GM23338 (cell line): ENCODE data around the gene TBC1D12. TPM values are rescaled to one million over a fixed set of nuclear protein-coding genes. Genes with fewer than 3 reads are reported as not detected.

Experiments
- ATAC-seq: fragments of 200-7000 bp; cut with Tn5 transposase; 3 replicates; pipeline ENCODE4 v1.9.1; 2020
- DNase-seq: peaks from one replicate; pipeline ENCODE4 v3.0.0-alpha.2; 2015; ENCODE audit warnings: low spot score
- H2AFZ ChIP-seq: fragments of 200-600 bp; sonication (generic); 2 replicates; pipeline ENCODE4 v1.8.0; 2016; ENCODE audit warnings: antibody characterized with exemption, mild to moderate bottlenecking, moderate library complexity
- H3F3A ChIP-seq: fragments of 200-600 bp; sonication (generic); replicated peaks from 2 replicates; pipeline ENCODE4 v1.8.0; 2017; ENCODE audit warnings: antibody characterized with exemption, mixed run types, low read depth
- H3K27ac ChIP-seq: fragments of 200-600 bp; sonication (generic); 2 replicates; pipeline ENCODE4 v1.6.1; 2016; ENCODE audit warnings: low read depth
- H3K27me3 ChIP-seq: fragments of 200-600 bp; sonication (generic); 2 replicates; pipeline ENCODE4 v1.8.0; 2016; ENCODE audit warnings: mild to moderate bottlenecking, mixed run types, moderate library complexity; ENCODE audit not compliant: insufficient read depth
- H3K36me3 ChIP-seq: fragments of 200-600 bp; sonication (generic); 2 replicates; pipeline ENCODE4 v1.8.0; 2016; ENCODE audit warnings: mild to moderate bottlenecking; ENCODE audit not compliant: insufficient read depth
- H3K4me1 ChIP-seq: fragments of 200-600 bp; sonication (generic); 2 replicates; pipeline ENCODE4 v1.8.0; 2016; ENCODE audit warnings: mild to moderate bottlenecking, moderate library complexity; ENCODE audit not compliant: insufficient read depth
- H3K4me2 ChIP-seq: fragments of 200-600 bp; sonication (generic); 2 replicates; pipeline ENCODE4 v1.7.1; 2017; ENCODE audit warnings: mixed run types
- H3K4me3 ChIP-seq: fragments of 200-600 bp; sonication (generic); 2 replicates; pipeline ENCODE4 v1.6.1; 2016; ENCODE audit warnings: mixed run types
- H3K79me2 ChIP-seq: fragments of 200-600 bp; sonication (generic); replicated peaks from 2 replicates; pipeline ENCODE4 v1.8.0; 2017; ENCODE audit warnings: mild to moderate bottlenecking; ENCODE audit not compliant: insufficient read depth
- H3K9me2 ChIP-seq: fragments of 200-600 bp; sonication (generic); 2 replicates; pipeline ENCODE4 v1.8.0; 2017; ENCODE audit not compliant: insufficient read depth
- H4K20me1 ChIP-seq: fragments of 200-600 bp; sonication (generic); replicated peaks from 2 replicates; pipeline ENCODE4 v1.8.0; 2017; ENCODE audit warnings: mild to moderate bottlenecking; ENCODE audit not compliant: insufficient read depth
- H3K27ac Mint-ChIP-seq: 2 replicates; pipeline ENCODE4 v1.8.0; 2020; ENCODE audit warnings: inconsistent platforms, mild to moderate bottlenecking, moderate library complexity, mixed read lengths
- H3K27me3 Mint-ChIP-seq: 3 replicates; pipeline ENCODE4 v1.8.0; 2022; ENCODE audit warnings: low read depth, mild to moderate bottlenecking, moderate library complexity, mixed read lengths, inconsistent platforms; ENCODE audit not compliant: insufficient read depth, poor library complexity
- H3K36me3 Mint-ChIP-seq: 3 replicates; pipeline ENCODE4 v1.8.0; 2021; ENCODE audit warnings: low read depth, mild to moderate bottlenecking, inconsistent platforms, moderate library complexity, mixed read lengths
- H3K4me1 Mint-ChIP-seq: 3 replicates; pipeline ENCODE4 v1.8.0; 2020; ENCODE audit warnings: mild to moderate bottlenecking, inconsistent platforms, mixed read lengths
- H3K4me3 Mint-ChIP-seq: 3 replicates; pipeline ENCODE4 v1.8.0; 2021; ENCODE audit warnings: moderate library complexity, mild to moderate bottlenecking, inconsistent platforms, mixed read lengths
- H3K9me3 Mint-ChIP-seq: 3 replicates; pipeline ENCODE4 v1.8.0; 2020; ENCODE audit warnings: moderate library complexity, mild to moderate bottlenecking, inconsistent platforms, mixed read lengths
- JUNB ChIP-seq: IDR thresholded peaks from one replicate; pipeline ENCODE4 v1.6.1; 2016; ENCODE audit warnings: antibody characterized with exemption; ENCODE audit not compliant: unreplicated experiment
- POLR2AphosphoS5 ChIP-seq: IDR thresholded peaks from 2 replicates; pipeline ENCODE4 v1.6.1; 2016; ENCODE audit warnings: antibody characterized with exemption, low read depth
- STAT1 ChIP-seq: IDR thresholded peaks from one replicate; pipeline ENCODE4 v1.6.1; 2016; ENCODE audit warnings: antibody characterized with exemption; ENCODE audit not compliant: unreplicated experiment
- ZNF331 ChIP-seq: fragments of 250-450 bp; sonication (Bioruptor Pico); IDR thresholded peaks from 2 replicates; pipeline ENCODE4 v1.5.0; 2020; ENCODE audit warnings: low read depth, mild to moderate bottlenecking, moderate library complexity
- polyA plus RNA-seq: library from polyadenylated mRNA; unstranded; fragments of >200 nt; fragmentation: Nextera tagmentation; extraction: Ambion mirVana; gene quantifications from 2 replicates; pipeline ENCODE4 v1.2.1, GENCODE V29; 2016
- total RNA-seq: library from RNA; depleted of rRNA; stranded (reverse); fragments of >200 nt; shearing (Covaris generic); gene quantifications from 2 replicates; pipeline ENCODE4 v1.2.3, GENCODE V29; 2014
- TF ChIP-seq, protein P1 (sequence below): fragments of 250-450 bp; sonication (Bioruptor Pico); IDR thresholded peaks from 2 replicates; pipeline ENCODE4 v1.5.0; 2020; ENCODE audit warnings: mild to moderate bottlenecking, moderate library complexity
- TF ChIP-seq, protein P2 (sequence below): IDR thresholded peaks from 2 replicates; pipeline ENCODE4 v1.6.1; 2016; ENCODE audit warnings: antibody characterized with exemption

Gene TBC1D12
- total and polyA plus RNA-seq, 2 experiments from 2014 or later: 2.3 to 3.6 TPM

DNA sequence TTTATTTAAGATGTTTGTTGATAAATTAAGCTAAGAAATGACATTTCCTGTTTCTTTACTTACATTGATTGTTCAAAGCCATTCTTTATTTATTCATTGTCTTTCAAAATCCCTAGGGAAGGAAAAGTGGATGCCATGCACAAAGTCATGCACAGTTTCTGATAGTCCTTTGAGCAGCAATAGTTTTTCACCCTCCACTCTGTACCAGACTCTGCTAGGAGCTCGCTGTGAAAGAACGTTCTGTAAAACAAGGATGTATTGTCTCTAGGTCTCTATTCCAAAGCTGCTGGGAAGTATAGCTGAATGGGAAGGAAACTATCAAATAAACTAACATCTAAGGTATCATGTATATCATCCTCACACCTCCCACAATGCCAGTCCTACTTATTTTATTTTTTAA lies 31.8 kb upstream of the TBC1D12 start (continued):
- TF ChIP-seq, protein P1, sequence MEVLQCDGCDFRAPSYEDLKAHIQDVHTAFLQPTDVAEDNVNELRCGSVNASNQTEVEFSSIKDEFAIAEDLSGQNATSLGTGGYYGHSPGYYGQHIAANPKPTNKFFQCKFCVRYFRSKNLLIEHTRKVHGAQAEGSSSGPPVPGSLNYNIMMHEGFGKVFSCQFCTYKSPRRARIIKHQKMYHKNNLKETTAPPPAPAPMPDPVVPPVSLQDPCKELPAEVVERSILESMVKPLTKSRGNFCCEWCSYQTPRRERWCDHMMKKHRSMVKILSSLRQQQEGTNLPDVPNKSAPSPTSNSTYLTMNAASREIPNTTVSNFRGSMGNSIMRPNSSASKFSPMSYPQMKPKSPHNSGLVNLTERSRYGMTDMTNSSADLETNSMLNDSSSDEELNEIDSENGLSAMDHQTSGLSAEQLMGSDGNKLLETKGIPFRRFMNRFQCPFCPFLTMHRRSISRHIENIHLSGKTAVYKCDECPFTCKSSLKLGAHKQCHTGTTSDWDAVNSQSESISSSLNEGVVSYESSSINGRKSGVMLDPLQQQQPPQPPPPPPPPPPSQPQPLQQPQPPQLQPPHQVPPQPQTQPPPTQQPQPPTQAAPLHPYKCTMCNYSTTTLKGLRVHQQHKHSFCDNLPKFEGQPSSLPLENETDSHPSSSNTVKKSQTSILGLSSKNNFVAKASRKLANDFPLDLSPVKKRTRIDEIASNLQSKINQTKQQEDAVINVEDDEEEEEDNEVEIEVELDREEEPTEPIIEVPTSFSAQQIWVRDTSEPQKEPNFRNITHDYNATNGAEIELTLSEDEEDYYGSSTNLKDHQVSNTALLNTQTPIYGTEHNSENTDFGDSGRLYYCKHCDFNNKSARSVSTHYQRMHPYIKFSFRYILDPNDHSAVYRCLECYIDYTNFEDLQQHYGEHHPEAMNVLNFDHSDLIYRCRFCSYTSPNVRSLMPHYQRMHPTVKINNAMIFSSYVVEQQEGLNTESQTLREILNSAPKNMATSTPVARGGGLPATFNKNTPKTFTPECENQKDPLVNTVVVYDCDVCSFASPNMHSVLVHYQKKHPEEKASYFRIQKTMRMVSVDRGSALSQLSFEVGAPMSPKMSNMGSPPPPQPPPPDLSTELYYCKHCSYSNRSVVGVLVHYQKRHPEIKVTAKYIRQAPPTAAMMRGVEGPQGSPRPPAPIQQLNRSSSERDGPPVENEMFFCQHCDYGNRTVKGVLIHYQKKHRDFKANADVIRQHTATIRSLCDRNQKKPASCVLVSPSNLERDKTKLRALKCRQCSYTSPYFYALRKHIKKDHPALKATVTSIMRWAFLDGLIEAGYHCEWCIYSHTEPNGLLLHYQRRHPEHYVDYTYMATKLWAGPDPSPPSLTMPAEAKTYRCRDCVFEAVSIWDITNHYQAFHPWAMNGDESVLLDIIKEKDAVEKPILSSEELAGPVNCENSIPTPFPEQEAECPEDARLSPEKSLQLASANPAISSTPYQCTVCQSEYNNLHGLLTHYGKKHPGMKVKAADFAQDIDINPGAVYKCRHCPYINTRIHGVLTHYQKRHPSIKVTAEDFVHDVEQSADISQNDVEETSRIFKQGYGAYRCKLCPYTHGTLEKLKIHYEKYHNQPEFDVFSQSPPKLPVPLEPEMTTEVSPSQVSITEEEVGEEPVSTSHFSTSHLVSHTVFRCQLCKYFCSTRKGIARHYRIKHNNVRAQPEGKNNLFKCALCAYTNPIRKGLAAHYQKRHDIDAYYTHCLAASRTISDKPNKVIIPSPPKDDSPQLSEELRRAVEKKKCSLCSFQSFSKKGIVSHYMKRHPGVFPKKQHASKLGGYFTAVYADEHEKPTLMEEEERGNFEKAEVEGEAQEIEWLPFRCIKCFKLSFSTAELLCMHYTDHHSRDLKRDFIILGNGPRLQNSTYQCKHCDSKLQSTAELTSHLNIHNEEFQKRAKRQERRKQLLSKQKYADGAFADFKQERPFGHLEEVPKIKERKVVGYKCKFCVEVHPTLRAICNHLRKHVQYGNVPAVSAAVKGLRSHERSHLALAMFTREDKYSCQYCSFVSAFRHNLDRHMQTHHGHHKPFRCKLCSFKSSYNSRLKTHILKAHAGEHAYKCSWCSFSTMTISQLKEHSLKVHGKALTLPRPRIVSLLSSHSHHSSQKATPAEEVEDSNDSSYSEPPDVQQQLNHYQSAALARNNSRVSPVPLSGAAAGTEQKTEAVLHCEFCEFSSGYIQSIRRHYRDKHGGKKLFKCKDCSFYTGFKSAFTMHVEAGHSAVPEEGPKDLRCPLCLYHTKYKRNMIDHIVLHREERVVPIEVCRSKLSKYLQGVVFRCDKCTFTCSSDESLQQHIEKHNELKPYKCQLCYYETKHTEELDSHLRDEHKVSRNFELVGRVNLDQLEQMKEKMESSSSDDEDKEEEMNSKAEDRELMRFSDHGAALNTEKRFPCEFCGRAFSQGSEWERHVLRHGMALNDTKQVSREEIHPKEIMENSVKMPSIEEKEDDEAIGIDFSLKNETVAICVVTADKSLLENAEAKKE (CRISPR knock-in tag): no peak
- TF ChIP-seq, protein P2, sequence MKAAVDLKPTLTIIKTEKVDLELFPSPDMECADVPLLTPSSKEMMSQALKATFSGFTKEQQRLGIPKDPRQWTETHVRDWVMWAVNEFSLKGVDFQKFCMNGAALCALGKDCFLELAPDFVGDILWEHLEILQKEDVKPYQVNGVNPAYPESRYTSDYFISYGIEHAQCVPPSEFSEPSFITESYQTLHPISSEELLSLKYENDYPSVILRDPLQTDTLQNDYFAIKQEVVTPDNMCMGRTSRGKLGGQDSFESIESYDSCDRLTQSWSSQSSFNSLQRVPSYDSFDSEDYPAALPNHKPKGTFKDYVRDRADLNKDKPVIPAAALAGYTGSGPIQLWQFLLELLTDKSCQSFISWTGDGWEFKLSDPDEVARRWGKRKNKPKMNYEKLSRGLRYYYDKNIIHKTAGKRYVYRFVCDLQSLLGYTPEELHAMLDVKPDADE: no peak
- no peak for TF ChIP-seq STAT1
- no peak for TF ChIP-seq JUNB

DNA sequence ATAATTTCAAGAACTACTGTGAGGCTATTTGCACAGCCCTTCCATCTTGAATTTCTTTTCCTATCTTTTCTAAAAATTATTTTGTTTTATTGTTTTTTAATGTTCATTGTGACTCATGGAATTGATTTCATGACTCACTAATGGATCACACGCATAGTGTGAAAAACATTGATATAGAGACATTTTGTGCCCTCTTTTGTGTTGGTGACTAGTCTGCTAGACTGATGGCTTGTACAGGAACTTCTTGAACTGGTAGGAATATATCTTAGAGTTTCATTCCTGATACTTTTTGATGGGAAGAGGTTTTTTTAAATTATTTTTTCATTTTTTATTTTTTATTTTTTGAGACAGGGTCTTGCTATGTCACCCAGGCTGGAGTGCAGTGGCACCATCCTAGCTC lies 27.0 kb upstream of the TBC1D12 start:
- H3K27ac ChIP-seq: no peak overlapping the region
- no peaks in the 10 kb centered on the region for H3K4me1 ChIP-seq
- DNase-seq (no peak), ATAC-seq (no peak)
- H3K79me2 ChIP-seq: no peaks in the 10 kb centered on the region
- H3K27ac Mint-ChIP-seq: no peak overlapping the region
- no peaks in the 10 kb centered on the region for H3K9me2 ChIP-seq
- no peaks in the 10 kb centered on the region for H3F3A ChIP-seq
- H3K27me3 Mint-ChIP-seq: peaks cover 1% of the 10 kb centered on the region
- H3K9me3 Mint-ChIP-seq: no peaks in the 10 kb centered on the region
- H3K36me3 Mint-ChIP-seq: no peaks in the 10 kb centered on the region
- no peak overlapping the region for H3K4me3 Mint-ChIP-seq
- H3K4me2 ChIP-seq: no peak overlapping the region
- no peak overlapping the region for H2AFZ ChIP-seq
- no peaks in the 10 kb centered on the region; the same call in 1 of the 2 replicates for H3K36me3 ChIP-seq
- H3K4me1 Mint-ChIP-seq: no peaks in the 10 kb centered on the region
- H3K4me3 ChIP-seq: no peak overlapping the region
- no peaks in the 10 kb centered on the region for H4K20me1 ChIP-seq
- no peaks in the 10 kb centered on the region for H3K27me3 ChIP-seq
- TF ChIP-seq, protein P2: no peak
- TF ChIP-seq POLR2AphosphoS5 (no peak), STAT1 (no peak), ZNF331 (CRISPR knock-in tag) (no peak), JUNB (no peak)
- TF ChIP-seq, protein P1 (CRISPR knock-in tag): no peak
